ENCODE measurements around the gene SPACDR. TPM values are rescaled to one million over a fixed set of nuclear protein-coding genes. Genes with fewer than 3 reads are reported as not detected.
"Not testable (repeated sequence)": the region's sequence is repeated elsewhere in the genome, so short reads cannot be mapped to it uniquely, and the experiment has no call there.

SPACDR gene, protein sequence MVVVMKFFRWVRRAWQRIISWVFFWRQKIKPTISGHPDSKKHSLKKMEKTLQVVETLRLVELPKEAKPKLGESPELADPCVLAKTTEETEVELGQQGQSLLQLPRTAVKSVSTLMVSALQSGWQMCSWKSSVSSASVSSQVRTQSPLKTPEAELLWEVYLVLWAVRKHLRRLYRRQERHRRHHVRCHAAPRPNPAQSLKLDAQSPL
- total RNA-seq, result 1.2 TPM in 2 replicates

DNA sequence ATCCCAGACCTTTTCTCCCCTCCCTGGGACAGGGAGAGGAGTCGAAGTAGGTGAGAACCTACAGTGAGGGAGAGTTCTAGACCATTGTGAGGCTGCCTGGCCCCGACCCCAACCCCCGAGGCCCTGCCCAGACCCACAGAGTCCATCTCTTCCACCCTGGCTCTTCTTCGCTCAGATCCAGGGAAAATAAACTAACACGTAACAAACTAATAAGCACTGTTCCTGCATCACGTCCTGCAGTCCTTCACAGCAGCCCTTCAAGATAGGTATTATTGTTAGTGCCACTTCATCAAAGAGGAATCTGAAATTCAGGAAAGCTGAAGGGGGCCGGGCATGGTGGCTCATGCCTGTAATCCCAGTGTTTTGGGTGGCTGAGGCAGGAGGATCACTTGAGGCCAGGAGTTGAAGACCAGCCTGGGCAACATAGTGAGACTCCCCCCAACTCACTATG lies at the start of gene SPACDR:
TSS of gene SPACDR (minus strand) at position 51 of the 451 bp plus-strand sequence. CDS start 235 bp downstream, outside the sequence.
- no peak for DNase-seq (ENCODE audit: low read depth, low spot score)

DNA sequence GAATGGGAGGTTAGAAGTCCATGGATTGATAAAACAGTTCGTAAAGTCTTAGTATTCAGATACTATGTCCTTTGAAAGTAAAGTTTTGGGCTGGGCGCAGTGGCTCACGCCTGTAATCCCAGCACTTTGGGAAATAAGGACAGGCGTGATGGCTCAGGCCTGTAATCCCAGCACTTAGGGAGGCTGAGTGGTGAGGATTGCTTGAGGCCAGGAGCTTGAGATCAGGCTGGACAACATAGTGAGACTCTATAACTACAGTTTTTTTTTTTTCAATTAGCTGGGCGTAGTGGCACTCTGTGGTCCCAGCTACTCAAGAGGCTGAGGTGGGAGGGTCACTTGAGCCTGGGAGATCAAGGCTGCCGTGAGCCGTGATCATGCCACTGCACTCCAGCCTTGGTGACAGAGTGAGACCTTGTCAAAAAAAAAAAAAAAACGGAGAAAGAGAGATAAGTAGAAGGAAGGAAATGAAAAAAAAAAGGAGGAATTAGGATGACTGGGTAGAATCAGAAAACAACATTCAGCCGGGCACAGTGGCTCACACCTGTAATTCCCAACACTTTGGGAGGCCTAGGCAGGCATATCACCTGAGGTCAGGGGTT lies 49.3 kb upstream of the SPACDR start:
- DNase-seq (ENCODE audit: low read depth, low spot score), result no peak

DNA sequence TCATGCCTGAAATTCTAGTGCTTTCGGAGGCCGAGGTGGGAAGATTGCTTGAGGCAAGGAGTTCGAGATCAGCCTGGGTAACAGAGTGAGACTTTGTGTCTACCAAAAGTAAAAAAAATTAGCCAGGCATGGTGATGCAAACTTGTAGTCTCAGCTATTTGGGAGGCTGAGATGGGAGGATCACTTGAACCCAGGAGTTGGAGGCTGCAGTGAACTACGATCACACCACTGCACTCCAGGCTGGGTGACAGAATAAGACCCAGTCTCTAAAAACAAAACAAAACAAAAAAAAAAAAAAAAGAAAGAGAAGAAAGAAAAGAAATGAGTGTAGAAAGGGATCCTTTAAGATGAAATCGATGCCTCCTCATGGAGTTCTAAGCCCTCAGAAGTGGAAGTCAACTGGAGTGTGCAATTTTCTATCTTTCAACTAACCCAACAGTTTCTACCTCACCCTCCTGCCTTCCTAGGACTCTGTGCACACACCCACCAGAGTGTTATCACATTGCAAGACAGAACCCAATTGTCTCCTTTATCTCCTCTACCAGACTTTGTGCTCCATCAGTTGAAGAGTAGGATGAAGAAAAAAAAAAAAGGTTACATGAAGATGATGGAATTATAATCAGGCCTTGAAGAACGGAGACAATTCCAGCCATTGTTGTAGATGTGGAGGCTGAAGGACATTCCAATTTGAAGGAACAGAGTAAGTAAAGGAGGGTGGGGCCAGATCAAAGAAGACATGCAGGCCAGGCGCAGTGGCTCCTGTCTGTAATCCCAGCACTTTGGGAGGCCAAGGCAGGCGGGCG lies 46.6 kb upstream of the SPACDR start:
- DNase-seq (ENCODE audit: low read depth, low spot score), result no peak

DNA sequence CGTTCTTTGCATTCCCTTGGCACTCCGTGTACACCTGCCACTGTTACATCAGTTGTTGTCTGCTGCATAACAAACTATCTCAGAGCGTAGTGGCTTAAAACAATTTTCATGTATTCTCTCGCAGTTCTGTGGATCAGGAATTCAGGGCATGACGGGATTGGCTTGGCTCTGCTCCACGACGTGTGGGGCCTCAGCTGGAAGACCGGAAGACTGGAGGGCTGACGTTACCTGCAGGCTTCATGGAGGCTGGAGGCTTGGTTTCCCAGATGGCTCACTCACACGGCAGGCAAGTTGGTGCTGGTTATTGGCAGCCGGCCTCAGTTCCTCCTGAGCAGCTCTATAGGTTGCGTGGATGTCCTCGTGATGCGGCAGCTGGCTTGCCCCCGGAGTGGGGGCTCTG lies 45.2 kb upstream of the SPACDR start:
- no peak for DNase-seq (ENCODE audit: low read depth, low spot score)

DNA sequence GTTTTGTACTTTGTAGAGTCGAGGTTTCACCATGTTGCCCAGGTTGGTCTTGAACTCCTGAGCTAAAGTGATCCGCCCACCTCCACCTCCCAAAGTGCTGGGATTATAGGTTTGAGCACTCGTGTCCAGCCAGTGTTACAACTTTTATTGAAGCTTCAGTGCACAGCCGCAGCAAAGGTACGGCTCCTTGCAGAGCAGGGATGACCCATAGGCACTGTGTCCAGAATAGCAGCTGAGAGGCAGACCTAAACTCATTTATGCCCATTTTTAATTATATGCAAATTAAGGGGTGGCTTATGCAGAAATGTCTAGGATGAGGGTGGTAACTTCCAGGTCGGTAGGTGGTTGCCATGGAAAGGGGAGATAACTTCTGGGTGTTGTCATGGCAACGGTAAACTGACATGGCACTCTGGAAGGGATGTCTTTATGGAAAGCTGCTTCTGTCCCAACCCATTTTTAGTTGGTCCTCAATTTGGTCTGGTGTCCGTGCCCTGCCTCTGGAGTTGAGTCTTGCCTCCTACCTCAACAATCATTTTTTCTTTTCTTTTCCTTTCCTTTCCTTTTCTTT lies 42.4 kb upstream of the SPACDR start:
- no peak for DNase-seq (ENCODE audit: low read depth, low spot score)

DNA sequence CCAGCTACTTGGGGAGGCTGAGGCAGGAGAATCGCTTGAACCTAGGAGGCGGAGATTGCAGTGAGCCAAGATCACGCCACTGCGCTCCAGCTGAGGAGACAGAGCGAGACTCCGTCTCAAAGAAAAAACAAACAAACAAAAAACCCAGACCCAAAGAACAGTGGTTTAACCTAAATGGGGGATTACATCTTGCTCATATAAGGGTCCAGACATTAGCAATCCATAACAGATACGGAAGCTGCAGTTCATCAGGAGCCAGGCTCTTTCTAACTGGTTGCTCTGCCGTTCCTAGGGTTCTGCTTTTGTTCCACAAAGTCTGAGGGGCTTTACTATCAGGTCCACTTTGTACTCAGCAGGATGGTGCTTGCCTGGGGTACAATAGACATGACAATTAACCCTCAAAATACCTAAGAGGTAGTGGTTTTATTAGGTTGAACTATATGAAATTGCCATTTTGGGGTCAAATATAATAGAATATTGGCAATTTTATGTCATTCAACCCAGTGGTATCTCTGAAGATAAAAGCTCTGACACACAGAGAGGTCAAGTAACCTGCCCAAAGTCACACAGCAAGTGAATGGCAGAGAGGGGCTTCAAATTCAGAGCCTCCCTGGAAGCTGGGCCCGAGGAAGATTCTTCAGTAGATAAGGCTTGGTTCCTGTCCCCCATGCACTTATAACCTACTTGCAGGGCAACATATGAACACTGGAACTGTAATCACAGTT lies 41.0 kb upstream of the SPACDR start:
- DNase-seq (ENCODE audit: low read depth, low spot score), result no peak

DNA sequence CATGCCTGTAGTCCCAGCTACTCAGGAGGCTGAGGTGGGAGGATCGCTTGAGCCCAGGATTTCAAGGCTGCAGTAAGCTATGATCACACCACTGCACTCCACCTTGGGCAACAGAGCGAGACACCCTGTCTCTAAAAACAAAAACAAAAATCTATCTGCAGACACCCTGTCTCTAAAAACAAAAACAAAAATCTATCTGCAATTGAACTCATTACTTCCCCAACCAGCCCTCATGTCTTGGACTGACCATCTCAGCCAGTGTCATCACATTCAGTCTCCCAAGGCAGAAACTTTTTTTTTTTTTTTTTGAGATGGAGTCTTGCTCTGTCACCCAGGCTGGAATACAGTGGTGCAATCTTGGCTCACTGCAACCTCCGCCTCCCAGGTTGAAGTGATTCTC lies 40.0 kb upstream of the SPACDR start:
- DNase-seq (ENCODE audit: low read depth, low spot score), result not testable (repeated sequence)

DNA sequence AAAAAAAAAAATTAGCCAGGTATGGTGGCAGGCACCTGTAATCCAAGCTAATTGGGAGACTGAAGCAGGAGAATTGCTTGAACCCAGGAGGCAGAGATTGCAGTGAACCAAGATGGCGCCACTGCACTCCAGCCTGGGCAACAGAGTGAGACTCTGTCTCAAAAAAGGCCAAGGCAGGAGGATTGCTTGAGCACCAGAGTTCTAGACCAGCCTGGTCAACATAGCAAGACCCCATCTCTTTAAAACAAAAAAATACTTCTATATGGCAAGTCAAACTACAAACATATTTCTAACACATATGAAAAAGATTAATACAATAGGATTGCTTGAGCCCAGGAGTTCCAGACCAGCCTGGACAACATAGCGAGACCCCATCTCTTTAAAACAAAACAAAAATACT lies 36.7 kb upstream of the SPACDR start:
- DNase-seq (ENCODE audit: low read depth, low spot score), result not testable (repeated sequence)

DNA sequence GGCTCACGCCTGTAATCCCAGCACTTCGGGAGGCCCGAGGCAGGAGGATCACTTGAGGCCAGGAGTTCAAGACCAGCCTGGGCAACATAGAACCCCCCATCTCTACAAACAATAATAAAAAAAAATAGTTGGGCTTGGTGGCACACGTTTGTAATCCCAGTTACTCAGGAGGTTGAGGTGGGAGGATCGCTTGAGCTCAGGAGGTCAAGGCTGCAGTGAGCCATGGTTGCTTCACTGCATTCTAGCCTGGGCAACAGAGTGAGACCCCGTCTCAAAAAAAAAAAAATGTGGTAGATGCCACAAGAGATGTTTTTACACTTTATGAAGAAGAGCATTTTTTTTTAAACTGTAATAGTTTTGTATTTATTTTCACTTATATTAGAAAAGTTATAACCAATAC lies 32.4 kb upstream of the SPACDR start:
- no peak for DNase-seq (ENCODE audit: low read depth, low spot score)

DNA sequence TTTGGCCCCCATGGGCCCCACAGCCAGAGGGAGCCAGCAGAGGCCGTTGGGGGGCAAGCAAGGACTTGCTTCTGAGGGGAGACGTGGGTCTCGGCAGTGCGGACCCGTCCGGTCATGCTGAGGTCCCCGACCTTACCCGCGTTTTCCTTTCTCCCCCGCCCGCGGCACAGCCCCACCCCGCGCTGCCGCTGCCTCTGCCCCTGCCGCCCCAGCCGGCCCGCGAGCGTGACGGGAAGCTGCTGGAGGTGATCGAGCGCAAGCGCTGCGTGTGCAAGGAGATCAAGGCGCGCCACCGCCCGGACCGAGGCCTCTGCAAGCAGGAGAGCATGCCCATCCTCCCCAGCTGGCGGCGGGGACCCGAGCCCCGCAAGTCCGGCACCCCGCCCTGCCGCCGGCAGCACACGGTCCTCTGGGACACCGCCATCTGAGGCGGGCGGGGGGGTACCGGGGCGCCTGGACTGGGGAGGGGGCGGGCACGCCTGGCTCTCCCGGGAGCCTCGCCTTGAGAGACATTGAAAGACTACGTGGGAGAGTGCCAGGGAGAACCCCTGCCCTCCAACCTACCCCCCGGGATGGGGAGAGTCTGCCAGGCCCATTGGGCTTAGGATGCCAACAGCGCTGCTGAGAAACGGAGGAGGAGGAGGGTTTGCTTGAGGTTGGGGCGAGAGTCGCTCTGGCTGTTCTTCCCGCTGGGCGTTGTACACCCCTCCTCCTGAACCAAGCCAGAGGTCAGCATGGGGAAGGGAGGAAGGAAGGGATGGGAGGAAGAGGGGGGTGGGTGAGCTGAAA lies 29.6 kb upstream of the SPACDR start:
- no peak for DNase-seq (ENCODE audit: low read depth, low spot score)

DNA sequence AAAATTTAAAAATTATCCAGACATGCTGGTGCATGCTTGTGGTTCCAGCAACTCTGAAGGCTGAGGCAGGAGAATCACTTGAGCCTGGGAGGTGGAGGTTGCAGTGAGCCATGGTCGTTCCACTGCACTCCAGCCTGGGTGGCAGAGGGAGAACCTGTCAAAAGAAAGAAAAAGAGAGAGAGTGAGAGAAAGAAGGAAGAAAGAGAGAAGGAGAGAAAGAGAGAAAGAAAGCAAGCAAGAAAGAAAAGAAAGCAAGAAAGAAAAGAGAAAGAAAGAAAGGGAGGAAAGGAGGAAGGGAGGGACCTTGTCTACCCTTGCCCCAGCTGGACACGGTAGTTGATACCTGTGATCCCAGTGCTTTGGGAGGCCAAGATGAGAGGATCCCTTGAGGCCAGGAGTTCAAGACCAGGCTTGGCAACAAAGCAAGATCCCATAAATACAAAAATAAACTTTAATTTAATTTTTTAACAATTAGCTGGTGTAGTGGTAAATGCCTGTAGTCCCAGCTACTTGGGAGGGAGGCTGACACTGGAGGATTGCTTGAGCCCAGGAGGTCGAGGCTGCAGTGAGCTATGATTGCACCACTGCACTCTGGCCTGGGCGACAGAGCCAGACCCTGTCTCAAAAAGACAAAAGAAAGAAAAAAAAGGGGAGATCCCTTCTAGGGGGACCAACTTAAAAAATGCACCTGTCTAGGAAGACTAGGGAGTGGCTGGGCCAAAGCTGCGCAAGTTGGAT lies 28.8 kb upstream of the SPACDR start:
- no peak for DNase-seq (ENCODE audit: low read depth, low spot score)

DNA sequence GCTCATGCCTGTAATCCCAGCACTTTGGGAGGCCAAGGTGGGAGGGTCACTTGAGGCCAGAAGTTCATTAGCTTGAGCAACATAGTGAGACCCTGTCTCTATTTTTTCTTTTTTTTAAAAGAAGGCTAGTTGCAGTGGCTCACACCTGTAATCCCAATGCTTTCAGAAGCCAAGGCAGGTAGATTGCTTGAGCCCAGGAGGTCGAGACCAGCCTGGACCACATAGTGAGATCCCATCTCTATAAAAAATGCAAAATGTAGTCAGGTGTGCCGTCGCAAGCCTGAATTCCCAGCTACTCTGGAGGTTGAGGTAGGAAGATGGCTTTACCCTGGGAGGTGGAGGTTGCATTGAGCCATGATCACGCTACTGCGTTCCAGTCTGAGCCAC lies 27.1 kb upstream of the SPACDR start:
- DNase-seq (ENCODE audit: low read depth, low spot score), result no peak

DNA sequence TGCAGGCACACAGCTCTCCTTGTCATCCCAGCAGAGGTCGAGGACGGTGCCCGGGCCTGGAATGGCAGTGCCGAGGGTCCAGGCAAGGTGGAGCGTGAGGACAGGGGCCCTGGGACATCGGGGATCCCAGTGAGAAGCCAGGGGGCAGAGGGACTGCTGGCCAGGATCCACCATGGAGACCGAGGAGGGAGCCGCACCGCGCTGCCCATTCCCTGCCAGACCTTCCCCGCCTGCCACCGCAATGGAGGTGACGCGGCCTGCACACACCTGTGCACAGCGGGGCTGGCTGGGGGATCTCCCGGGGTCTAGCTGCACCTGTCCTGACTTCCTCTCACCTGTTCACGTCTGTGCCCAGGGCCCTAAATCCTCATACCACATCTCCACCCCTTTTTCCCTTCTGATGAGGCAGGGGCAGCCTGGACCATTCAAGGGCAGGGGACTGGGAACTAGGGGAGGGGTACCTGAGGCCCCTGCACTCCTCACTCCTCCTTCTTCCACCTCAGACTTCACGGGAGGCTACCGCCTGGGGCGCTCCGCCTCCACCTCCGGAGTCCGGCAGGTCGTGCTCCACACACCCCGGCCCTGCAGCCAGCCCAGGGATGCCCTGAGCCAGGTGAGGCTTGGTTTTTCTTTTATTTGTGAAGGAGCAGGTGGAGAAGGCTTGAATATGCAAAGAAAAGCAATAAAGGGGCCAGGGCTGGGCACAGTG lies 26.6 kb upstream of the SPACDR start:
- no peak for DNase-seq (ENCODE audit: low read depth, low spot score)

DNA sequence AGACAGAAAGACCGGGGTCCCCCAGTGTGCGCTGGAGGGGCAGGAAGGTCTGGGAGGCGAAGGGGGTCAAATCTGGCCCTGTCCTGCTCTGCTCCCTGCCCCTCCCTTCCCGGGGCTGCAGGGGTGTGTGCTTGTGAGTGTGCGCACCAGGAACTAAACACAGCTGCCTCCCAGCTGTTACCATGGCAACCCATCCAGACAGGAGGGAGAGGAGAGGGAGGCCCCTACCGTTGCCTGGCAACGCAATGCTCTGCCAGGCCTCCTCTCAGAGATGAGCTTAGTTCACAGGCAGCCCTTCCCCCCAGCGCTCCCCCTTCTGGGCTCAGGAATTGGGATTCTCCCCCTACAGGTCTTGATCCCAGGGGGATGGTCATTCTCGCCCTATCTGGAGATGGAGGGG lies 25.8 kb upstream of the SPACDR start:
- no peak for DNase-seq (ENCODE audit: low read depth, low spot score)

DNA sequence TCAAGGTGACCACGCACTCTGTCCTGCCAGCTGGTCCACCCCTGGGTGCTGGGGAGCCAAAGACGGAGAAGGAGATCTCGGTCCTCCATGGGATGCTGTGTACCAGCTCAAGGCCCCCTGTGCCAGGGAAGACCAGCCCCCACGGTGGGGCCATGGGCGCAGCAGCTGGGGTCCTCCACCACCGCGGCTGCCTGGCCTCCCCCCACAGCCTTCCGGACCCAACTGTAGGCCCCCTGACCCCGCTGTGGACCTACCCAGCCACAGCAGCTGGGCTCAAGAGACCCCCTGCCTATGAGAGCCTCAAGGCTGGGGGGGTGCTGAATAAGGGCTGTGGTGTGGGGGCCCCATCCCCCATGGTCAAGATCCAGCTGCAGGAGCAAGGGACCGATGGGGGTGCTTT lies 25.1 kb upstream of the SPACDR start:
- DNase-seq (ENCODE audit: low read depth, low spot score), result no peak

DNA sequence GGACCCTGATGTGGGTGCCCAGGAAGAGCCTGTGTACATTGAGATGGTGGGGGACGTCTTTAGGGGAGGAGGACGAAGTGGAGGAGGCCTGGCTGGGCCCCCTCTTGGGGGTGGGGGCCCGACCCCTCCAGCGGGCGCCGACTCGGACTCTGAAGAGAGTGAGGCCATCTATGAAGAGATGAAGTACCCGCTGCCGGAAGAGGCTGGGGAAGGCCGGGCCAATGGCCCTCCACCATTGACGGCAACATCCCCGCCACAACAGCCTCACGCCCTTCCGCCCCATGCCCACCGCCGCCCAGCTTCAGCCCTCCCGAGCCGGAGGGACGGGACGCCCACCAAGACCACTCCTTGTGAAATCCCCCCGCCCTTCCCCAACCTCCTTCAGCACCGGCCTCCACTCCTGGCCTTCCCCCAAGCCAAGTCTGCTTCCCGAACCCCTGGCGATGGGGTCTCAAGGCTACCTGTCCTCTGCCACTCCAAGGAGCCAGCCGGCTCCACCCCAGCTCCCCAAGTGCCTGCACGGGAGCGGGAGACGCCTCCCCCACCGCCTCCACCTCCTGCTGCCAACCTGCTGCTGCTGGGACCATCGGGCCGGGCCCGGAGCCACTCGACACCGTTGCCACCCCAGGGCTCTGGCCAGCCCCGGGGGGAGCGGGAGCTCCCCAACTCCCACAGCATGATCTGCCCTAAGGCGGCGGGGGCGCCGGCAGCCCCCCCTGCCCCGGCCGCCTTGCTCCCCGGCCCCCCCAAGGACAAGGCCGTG lies 24.5 kb upstream of the SPACDR start:
- DNase-seq (ENCODE audit: low read depth, low spot score), result no peak

DNA sequence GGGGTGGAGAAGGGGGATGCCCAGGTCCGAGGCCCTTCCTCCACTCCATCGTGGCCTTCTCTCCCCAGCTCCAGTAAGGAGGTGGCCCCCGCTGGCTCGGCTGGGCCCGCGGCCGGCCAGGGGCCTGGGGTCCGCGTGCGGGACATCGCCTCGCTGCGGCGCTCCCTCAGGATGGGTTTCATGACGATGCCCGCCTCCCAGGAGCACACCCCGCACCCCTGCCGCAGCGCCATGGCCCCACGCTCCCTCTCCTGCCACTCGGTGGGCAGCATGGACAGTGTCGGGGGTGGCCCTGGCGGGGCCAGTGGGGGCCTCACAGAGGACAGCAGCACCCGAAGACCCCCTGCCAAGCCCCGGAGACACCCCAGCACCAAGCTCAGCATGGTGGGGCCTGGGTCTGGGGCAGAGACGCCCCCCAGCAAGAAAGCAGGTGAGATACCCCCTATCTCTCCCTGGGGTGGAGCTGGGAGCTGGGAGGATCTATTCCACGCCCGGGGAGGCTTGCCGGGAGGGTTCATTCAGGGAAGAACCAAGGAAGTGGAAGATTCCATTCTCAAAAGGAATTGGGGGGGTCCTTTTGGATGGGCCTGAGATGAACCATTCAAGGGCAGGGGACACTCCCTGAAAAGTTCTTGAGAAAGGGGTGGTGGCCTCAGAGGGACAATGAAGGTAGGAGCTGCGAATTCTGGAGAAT lies 22.8 kb upstream of the SPACDR start:
- no peak for DNase-seq (ENCODE audit: low read depth, low spot score)

DNA sequence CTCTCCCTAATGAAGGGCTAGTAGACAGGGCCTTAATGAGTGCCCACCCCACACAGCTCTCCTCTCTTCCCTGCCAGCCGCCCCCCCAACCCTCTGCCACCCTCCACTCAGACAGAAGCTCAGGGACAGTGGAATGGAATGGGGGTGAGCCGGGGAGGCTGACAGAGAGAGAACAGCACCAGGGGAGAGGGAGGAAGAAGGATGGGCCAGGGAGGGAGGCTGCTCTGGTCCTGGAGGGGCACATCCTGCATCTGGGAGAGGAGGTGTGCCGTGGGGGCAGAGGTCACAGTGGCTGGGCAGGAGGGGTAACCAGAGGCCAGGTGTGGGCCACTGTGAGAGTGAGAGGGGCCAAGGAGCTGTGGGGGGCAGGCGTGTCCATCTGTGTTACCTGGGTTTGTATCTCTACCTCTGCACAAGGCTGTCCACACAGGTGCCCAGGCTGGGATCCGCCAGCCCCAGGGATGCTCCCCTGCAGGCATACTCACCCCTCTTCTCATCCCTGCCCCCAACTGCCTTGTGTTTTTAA lies 22.1 kb upstream of the SPACDR start:
- no peak for DNase-seq (ENCODE audit: low read depth, low spot score)
